Stromal cell of bone marrow (primary cell): ENCODE results near the gene CUL7.
"Not testable (repeated sequence)": the region's sequence is repeated elsewhere in the genome, so short reads cannot be mapped to it uniquely, and the experiment has no call there.

ENCODE experiments used
- DNase-seq: peaks from one replicate; pipeline ENCODE4 v3.0.0-alpha.2; 2012; ENCODE audit warnings: low read depth

CUL7 gene

DNA sequence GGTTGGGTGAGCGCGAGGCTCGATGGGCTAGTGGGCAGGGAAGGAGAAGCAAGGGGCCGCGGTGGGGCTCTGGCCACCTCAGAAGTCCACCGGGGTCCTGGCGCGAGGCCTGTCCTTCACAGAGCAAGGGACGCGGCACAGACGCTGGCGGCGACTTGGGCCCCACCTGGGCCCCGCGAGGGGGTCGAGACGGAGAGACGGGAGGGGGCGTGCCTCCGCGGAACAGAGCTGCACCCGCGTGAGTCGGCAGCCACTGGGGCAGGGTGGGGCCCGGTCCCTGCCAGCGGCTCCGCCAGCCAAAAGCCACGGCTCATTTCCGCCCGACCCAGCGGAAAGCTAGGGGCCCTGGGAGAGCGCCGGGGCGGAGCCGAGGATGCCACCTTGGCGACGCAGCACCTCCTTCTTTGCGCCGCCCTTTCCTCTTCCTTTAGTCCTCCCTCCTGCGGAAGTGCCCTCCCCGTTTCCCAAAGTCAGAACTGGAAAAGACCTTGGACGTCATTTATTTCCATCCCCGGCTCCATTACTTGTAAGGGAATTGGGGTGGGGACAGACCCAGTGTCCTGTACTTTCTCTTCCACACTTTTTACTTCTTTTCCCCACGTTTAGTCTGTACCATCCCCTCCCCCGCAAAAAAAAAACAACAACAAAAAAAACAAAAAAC is at the start of gene CUL7:
TSS of gene CUL7 (minus strand) at position 307 of the 661 bp plus-strand sequence. CDS start 1,063 bp downstream, outside the sequence.
- peak; percentile 94 for DNase-seq

DNA sequence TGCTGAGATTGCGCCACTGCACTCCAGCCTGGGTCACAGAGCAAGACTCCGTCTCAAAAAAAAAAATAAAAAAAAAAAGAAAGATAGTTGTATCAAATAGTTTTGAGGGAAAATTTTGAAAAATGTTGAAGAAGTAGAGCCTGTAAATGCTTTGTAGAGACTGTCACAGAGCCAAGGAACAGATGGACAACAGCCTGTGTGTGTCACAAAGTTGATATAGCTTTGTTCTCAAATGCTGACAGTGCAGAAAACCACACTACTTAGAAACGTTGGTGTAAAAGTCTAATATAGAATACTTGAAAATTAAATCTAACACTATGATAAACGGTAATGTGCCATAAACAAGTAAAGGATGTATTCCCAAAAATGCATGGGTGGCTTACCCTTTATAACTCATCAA is 47.8 kb upstream of the CUL7 start:
- DNase-seq, result no peak

DNA sequence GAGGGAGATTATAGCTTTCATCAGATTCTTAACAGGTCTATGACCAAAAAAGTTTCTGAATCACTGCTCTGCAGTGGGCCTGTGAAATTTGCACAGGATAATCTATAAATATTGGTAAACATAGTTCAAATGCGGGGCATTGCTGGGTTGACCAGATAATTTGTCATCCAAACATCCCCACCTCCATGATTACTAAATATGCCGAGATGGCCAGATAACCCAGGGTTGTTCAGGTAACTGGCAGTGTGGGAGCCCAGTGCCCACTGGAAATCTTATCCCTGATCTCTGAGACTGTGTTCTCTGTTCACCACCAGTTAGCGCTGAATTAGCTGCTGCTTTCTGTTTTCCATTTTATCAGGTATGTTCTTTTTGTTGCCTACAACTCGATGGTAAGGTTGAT is 43.9 kb upstream of the CUL7 start:
- no peak for DNase-seq

DNA sequence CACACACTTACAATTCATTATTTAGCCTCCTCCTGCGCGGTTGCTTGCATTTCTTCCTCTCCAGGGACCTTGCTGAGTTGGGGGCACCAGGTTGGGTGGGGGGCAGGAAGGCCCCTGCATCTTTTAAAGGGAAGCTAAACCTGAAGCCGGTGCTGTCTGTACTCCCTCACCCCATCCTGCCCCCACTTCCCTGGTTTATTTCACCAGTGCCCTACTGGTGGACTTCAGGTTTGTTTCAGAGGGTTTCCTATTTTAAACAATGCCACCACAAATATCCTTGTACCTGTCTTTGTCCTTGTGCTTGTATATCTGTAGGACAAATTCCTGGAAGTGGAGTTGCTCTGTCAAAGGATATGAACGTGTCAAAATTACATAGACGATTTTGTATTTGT is 43.4 kb upstream of the CUL7 start:
- DNase-seq, result no peak

DNA sequence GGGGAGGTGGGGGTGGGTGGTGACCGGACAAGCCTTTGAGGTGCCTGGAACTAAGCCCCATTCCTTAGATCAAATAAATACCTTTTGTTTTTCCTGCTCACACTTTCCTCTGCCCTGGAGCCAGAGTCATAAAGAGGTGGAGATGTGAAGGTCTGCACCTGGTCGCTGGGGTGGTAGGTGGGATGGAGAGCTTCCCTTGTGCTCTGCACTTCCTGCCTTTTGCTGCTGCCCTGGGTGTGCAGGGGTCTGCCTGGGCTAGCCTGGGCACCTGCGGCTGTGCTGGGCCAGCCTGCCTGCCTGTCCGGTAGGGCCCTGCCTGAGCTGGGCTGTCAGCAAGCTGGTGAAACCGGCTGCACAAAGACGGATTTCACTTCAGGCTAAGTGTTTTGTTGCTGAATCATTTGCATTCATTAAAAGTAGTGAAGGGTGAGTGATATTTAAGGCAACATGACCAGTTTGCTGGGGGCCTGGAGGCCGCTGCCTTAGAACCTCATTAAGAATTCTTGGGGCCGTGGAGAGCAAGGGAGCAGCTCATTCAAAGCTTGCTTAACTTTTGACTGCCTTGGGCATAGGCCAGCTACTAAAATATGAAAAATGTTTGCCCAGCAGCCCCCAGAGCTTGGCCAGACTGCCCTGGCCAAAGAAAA is 42.9 kb upstream of the CUL7 start:
- DNase-seq, result peak; percentile 86

DNA sequence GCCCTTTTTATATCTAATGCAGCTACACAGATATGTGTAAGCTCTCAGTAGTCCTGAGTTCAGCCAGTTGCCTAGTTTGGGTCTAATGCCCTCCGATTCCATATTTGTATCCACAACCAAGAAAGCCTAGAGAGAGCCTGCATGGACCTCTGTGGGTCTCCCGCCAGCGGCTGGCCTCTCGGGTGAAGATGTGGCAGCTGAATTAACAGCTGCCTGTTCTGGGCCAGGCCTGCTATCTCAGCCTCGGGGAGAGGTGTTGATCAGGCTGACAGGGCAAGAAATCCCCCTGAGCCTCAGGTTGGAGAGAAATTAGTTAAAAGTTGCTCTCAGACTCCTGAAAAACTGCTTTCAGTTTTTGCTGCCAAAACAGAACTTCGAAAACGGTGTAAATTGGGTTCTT is 42.3 kb upstream of the CUL7 start:
- no peak for DNase-seq

DNA sequence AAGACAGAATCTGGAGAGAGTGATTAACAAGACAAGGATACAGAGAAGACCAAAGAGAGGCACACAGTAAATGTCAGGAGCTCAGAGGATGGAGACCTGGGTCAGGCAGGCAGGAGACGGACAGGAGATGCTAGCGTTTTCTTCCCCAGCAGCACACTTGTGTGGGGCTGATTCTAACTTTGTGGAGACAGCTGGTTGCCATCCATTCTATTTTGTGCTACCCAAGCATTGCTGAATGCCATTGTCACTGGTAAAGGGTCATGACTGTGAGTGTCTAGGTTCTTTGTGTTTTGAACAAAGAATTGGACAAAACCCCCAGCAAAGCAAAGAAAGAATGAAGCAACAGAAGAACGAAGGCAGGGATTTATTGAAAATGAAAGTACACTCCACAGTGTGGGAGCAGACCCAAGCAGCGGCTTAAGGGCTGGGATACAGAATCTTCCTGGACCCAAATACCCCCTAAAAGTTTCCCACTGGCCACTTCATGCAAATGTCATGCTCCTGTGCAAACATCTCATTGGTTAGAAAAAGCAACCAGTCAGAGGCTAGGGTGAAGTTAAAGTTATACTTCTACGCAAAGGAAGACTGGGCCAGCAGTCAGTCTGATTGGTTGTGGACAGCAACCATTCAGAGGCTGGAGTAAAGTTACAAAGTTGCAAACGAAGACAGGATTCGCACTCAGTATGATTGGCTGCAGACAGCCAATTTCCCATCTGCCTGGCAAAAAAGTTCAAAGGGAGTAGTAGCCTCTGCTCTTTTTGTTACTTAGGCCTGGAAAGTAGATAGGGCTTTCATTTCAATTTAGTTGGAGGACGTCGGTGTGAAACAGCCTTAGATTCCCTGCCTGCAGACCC is 40.0 kb upstream of the CUL7 start:
- peak; percentile 76 for DNase-seq

DNA sequence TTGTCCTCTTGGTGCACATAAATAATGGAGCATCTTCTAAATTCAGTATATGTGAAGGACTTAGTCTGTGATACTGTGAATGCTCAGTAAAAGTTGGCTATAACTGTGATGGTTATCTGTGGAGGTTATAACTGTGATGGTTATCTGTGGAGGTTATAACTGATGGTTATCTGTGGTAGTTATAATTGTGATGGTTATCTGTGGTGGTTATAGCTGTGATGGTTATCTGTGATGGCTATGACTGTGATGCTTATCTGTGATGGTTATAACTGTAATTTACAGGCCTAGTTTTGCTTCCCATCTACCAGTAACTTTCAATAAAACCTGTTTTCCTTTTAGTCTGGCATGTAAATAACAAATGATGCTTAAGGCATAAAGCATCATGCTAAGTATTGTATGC is 39.0 kb upstream of the CUL7 start:
- no peak for DNase-seq

DNA sequence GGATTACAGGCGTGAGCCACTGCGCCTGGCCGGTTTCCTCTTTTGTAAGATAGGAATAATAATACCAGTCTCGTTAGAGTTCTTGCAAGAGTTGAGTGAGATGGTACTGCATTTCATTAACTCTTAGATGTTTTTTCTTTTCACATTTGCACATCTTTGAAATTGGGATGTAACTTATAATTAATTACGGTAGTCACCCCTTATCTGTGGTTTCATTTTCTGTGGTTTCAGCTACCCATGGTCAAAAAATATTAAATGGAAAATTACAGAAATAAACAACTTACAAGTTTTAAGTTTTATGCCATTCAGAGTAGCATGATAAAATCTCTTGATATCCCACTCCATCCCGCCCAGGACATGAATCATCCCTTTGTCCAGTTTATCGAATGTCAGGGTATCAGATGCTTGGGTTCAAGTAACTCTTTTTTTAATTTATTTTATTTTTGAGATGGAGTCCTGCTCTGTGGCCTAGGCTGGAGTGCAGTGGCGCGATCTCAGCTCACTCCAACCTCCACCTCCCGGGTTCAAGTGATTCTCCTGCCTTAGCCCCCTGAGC is 37.9 kb upstream of the CUL7 start:
- no peak for DNase-seq

DNA sequence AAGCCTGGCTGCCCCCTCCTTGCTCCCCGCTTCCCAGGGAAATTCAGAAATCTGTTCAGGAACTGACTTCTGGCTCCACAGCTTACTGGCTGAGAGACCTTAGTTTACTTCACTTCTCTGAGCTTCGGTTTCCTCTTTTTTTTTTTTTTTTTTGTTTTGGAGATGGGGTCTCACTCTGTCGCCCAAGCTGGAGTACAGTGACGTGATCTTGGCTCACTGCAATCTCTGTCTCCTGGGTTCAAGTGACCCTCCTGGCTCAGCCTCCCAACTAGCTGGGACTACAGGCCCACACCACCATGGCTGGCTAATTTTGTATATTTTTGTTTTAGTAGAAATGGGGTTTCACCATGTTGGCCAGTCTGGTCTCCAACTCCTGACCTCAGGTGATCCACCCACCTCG is 37.4 kb upstream of the CUL7 start:
- DNase-seq, result no peak

DNA sequence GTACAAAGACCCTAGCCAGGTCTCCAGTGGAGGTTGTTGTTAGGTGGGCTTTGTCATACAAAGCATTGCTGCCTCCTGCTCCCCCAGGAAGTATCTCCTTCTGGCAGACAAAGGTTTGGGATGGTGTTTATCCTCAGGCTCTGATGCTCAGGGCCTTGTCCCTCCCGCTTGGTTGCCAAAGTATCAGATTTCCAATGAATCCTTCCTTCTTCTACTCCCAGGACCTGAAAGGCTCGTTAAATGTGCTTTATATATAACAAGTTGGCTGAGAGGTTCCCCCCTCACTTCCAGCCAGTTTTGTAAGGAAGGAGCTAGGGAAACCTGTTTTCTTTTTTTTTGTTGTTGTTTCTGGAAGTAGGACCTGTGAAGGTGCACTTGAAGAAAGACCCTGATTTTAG is 36.9 kb upstream of the CUL7 start:
- DNase-seq, result no peak

DNA sequence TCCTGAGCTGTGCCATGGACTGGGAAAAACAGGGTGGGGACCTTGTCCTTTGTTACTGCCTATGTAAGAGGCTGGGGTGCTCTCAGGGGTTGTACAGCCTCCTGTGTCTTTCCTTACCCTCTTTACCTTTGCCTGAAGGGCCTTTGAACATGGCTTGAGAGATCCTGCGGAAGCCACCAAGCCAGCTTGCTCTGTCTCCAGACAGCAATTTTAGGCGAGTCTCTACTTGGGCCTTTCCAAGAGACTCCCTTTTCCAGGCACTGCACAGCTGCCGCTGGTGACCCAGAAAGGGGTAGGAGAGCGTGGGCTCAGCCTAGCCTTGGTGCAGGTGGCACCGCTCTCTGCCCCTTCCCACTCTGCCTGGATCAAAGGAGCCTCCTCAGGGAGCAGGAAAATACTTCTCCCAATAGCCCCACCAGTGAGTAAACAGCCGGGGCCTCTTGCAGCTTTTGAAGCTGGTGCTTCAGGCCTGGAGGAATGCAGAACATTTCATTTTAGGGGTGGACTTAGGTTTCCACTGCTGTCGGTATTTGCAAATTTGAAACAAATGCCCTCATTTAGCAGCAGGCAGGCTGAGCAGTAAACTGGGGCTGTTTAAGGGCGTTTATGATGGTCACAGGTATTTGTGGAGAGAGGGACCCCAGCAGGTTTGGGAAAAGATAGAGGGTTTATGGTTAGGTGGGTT is 36.4 kb upstream of the CUL7 start:
- DNase-seq, result no peak

DNA sequence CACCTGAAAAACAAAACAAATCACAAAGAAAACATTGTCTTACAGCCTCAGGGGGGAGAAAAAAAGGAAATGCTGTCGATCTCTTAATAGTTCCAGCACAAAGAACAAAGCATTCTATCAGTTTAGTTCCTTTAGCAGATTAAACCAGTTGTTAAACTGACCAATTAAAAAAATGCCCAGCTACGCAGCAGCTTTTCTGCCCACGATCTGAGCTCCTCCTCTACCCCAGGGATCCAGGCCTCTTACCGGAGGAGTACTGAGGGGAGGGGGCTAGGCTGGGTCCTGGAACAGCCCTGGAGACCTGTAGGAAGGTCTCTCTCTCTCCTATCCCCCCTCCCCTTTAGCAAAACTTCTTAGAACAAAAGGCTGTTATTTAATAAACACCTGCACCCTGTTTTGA is 35.8 kb upstream of the CUL7 start:
- DNase-seq, result no peak

DNA sequence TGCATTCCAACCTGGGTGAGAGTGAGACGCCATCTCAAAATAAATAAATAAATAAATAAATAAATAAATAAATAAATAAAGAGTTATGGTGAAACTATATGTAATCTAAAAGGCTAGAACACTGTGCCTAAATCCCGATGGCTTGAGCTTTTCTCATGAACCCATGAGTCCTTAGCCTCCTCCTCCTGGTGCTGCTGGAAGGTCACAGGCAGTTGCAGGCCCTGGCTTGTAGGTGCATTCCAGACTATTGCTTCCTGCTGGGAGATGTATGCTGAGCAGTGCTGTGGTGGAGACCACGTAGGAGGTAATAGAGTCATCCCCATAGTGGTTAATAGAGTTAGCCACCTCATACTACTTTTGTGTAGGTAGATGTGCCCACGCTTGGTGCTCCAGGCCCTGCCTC is 35.0 kb upstream of the CUL7 start:
- no peak for DNase-seq

DNA sequence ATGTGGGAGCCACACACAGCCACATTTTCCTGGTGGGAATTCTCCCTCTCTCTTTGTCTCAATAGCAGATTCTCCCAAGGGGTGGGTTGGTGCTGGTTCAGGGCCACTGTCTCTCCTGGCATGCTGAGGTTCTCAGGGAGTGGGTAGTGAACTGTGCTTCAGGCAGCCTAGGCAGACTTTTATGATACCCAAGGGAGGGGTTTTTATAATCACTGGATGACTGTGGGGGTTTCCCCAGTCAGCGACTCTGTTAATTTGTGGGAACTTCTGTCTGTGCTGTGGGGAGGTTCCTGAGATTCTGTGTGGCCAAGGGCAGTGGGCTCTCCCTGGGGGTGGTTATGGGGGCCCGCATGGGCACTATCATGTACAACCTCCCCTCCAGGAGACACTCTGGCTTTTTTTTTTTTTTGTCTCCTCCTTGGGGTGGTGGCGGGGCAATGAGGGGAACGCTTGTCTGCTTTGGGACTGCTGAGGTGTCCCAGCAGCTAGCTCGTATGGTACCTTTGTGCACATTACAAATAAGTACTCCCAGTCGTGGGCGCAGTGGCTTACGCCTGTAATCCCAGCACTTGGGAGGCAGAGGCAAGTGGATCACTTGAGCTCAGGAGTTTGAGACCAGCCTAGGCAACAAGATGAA is 32.5 kb upstream of the CUL7 start:
- no peak for DNase-seq

DNA sequence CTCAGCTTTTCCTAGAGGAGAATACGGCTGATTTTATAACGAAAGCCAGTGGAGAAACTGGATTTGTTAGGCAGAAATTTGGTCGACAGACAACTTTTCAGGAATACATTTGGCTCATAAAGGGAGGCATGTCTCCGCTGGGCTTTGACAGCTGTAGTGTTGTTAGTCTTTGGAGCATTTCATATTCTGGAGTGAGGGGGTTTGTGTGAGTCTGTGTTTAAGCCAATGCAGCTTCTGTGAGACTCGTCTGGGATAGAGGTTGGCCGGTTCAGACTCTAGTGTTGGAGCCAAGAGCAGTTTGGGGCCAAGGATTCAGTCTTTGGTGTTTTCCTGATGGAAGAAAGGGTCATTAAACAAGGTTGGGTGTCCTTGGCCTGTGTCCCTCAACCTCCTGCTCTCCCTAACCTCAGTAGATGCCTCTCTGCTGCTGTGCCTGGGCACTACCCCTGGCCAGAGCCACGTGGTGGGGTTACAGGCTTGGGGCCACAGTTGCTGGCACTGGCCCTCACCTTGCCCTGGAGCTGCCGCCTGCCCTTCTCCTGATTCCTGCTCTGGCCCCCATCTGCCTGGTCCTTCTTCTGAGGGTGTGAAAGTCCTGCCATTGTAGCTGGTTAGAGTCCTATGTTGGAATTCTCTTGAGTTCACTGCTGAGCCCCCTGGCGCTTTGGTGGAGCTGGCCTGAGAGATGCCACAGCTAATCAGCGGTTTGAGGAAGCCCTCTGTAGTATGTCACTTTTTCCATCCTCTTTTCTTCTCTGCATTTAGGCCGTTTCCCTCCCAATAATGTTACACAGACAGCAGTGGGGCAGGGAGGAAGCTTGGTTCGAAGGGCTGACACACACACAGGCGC is 29.4 kb upstream of the CUL7 start:
- DNase-seq, result no peak

DNA sequence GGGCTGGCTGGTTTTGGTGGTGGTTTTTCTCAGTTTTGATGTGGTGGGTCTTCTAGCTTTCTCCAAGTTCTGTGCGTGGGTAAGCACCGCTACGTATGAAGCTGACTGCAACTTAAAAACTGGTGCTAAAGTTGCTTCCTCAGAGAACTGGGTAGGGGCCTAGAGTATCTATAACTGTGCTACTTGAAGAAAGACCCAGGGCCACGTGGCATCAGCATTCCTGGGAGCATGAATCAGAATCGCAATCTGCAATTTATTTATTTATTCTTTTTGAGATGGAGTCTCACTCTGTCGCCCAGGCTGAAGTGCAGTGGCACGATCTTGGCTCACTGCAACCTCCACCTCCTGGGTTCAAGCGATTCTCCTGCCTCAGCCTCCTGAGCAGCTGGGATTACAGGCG is 28.3 kb upstream of the CUL7 start:
- not testable (repeated sequence) for DNase-seq

DNA sequence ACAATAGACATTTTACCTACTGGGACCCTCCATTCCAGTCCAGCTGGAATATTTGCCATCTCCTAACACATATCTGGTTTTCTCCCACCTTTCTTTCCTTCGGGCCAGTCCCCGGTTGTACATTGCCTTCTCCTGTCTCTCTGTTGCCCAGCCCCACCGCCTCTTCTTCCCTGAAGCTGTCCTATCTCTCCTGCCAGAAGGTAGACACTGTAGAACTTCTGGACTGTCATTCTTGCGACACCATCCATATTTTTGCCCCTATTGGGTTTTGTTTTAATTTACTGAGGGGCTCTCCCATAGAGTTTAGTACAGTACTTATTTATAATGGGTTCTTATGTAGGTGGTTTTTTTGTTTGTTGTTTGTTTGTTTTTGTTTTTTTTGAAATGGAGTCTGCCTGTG is 27.4 kb upstream of the CUL7 start:
- DNase-seq, result no peak

DNA sequence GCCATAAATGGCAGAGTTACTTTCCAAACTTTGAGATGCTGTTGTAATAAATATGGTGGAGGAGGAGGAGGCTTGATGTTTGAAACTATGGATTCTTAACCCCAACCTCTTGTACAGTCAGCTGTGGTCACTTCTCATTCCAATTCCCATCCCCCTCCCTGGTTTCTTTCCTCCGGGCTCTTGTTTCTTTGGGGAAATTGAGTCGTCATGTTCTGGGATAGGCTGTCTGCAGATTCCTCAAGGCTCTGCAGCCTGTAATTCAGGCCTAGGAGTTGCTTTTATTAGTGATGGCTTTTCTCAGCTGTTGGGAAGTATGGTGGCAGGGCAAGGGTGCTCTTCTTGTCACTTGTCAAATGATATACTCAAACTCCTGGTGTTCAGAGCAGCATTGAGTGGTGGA is 25.0 kb upstream of the CUL7 start:
- no peak for DNase-seq

DNA sequence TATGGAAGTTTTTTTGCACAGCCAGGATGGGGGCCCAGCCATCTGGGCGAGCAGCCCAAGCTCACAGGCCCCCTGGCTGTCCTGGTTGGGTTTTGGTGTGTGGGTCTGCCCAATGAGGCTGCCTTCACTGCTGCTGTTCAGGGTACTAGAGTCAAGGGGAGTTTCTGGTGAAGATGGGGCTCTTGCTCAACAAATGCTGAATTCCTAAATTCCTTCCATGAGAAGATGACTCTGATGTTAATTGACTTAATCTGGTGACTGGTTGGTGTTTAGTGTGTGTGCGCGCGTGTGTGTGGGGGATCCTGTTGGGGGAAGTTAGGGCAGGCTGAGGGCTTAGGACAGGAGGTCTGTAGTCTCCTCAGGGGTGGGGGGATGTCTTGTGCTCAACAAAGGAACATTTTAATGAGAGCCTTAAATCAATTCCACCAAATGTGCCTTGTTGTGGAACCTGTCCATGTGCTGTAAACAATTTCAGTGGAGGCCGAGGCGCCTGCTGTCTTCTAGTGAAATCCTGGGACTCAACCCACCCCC is 24.4 kb upstream of the CUL7 start:
- no peak for DNase-seq
